Lung (tissue), 12 donors: ENCODE measurements around the gene MYL10. TPM values are rescaled to one million over a fixed set of nuclear protein-coding genes. Genes with fewer than 3 reads are reported as not detected.

Source experiments
- ATAC-seq: fragments of 200-7000 bp; cut with Tn5 transposase; one replicate; pipeline ENCODE4 v1.9.1; 2020; ENCODE audit warnings: moderate number of reproducible peaks; ENCODE audit not compliant: insufficient read depth, low FRiP score
- DNase-seq, 3 donors: peaks; one replicate each; pipeline ENCODE4 v3.0.0-alpha.2; 2013 to 2017
- H3K27ac ChIP-seq, 2 donors: one replicate each; pipeline ENCODE4 v1.5.1; 2013; ENCODE audit warnings: mild to moderate bottlenecking in 2 of 2, moderate library complexity in 2 of 2, control low read depth in 1 of 2, inconsistent platforms in 1 of 2, low read depth in 1 of 2, low read length in 1 of 2
- H3K27me3 ChIP-seq, 3 donors: one replicate each; pipeline ENCODE4 v1.5.1; 2013; ENCODE audit warnings: low read length in 2 of 3; ENCODE audit not compliant: control insufficient read depth in 3 of 3, insufficient read depth in 3 of 3
- H3K36me3 ChIP-seq, 4 donors: one replicate each; pipeline ENCODE4 v1.5.1; 2013; ENCODE audit warnings: low read length in 4 of 4, mild to moderate bottlenecking in 1 of 4, moderate library complexity in 1 of 4; ENCODE audit not compliant: control insufficient read depth in 4 of 4, insufficient read depth in 4 of 4
- H3K4me1 ChIP-seq, 5 donors: one replicate each; pipeline ENCODE4 v1.5.1; 2013; ENCODE audit warnings: low read length in 5 of 5, mild to moderate bottlenecking in 2 of 5, moderate library complexity in 1 of 5; ENCODE audit not compliant: control insufficient read depth in 5 of 5, insufficient read depth in 5 of 5
- H3K4me3 ChIP-seq: one replicate; pipeline ENCODE4 v1.5.1; 2013; ENCODE audit warnings: mild to moderate bottlenecking, control low read depth, moderate library complexity
- H3K9ac ChIP-seq, 2 donors: one replicate each; pipeline ENCODE4 v1.5.1; 2013; ENCODE audit warnings: low read length in 2 of 2, control low read depth in 1 of 2; ENCODE audit not compliant: insufficient read depth in 1 of 2
- H3K9me3 ChIP-seq, 4 donors: one replicate each; pipeline ENCODE4 v1.5.1; 2013; ENCODE audit warnings: low read length in 3 of 4, mild to moderate bottlenecking in 1 of 4, moderate library complexity in 1 of 4; ENCODE audit not compliant: control insufficient read depth in 4 of 4, insufficient read depth in 3 of 4
- WGBS, 2 donors: extraction: QIAGEN DNeasy Blood & Tissue Kit; methylation state at CpG; one replicate each; pipeline ENCODE4 v1.1.7; 2013; 5-methylcytosine and 5-hydroxymethylcytosine counted together
- polyA plus RNA-seq, 2 donors: library from polyadenylated mRNA; stranded (reverse); fragments of 200-250 nt; gene quantifications; one replicate each; pipeline ENCODE4 v1.2.1, GENCODE V29; 2013
- total RNA-seq, 2 donors: library from RNA; depleted of rRNA in 1 of 2; stranded (reverse); fragments of >200 nt in 1 of 2; gene quantifications; one replicate each; pipeline ENCODE4 v1.2.1, GENCODE V29; 2014 to 2021
- TF ChIP-seq, protein P1 (sequence below): IDR thresholded peaks from 2 replicates; pipeline ENCODE4 v1.5.1; 2012; ENCODE audit warnings: mild to moderate bottlenecking; ENCODE audit errors: control extremely low read depth, extremely low read depth
- donor health status: control.
- donor health status: control.
- donor health status: Bipolar disorder and iron deficiency.
- donor health status: healthy.
- donor health status: DM: yes; HTN: yes; CAD: no.

Gene MYL10
- total and polyA plus RNA-seq, 4 donors = not detected

DNA sequence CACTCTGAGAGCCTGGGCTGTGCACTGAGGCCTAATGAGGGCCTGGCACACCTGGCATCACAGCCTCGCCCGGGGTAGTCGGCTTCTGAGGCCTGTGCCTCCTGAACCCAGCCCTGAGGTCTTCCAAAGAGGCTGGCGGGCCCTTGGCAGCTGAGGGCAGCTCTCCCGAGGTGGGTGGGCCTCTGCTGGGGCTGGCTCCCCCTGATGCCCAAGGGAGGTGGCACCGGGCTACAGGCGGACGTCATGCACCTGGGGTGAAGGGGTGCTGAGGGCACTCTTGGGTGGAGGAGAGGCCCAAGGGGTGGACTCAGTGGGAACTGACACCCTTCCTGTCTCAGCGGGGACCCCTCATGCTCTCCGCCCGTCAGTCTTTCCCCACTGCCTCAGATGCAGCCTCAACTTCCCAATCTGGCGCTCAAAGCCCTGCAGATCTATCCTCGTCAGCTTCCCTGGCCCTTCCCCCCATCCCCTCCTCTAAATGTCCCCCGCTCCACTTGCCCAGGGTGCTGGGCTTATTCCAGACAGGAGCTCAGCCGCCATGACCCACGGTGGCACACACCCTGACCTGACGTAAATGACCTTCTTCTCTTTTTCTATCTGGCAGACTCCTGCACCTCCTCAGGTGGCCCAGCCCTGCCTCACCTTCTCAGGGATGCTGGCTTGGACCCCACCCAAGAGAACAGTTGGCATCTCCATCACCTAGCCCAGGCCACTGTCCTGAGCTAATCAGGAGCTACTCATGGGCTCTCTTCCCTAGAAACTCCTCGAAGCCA, 38.2 kb downstream of the MYL10 start:
- Histone ChIP-seq H3K27ac (no peak overlapping the region), H3K4me3 (no peak overlapping the region), H3K9ac (no peak overlapping the region), H3K9me3 (no peaks in the 10 kb centered on the region), H3K36me3 (no peaks in the 10 kb centered on the region), H3K4me1 (no peaks in the 10 kb centered on the region), H3K27me3 (no peaks in the 10 kb centered on the region)
- no peak for ATAC-seq
- DNase-seq = no peak
- WGBS, 2 donors = 92 to 95% methylated on average over 16 to 18 of the region's 18 CpGs
- TF ChIP-seq, protein P1, sequence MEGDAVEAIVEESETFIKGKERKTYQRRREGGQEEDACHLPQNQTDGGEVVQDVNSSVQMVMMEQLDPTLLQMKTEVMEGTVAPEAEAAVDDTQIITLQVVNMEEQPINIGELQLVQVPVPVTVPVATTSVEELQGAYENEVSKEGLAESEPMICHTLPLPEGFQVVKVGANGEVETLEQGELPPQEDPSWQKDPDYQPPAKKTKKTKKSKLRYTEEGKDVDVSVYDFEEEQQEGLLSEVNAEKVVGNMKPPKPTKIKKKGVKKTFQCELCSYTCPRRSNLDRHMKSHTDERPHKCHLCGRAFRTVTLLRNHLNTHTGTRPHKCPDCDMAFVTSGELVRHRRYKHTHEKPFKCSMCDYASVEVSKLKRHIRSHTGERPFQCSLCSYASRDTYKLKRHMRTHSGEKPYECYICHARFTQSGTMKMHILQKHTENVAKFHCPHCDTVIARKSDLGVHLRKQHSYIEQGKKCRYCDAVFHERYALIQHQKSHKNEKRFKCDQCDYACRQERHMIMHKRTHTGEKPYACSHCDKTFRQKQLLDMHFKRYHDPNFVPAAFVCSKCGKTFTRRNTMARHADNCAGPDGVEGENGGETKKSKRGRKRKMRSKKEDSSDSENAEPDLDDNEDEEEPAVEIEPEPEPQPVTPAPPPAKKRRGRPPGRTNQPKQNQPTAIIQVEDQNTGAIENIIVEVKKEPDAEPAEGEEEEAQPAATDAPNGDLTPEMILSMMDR = no peak

DNA sequence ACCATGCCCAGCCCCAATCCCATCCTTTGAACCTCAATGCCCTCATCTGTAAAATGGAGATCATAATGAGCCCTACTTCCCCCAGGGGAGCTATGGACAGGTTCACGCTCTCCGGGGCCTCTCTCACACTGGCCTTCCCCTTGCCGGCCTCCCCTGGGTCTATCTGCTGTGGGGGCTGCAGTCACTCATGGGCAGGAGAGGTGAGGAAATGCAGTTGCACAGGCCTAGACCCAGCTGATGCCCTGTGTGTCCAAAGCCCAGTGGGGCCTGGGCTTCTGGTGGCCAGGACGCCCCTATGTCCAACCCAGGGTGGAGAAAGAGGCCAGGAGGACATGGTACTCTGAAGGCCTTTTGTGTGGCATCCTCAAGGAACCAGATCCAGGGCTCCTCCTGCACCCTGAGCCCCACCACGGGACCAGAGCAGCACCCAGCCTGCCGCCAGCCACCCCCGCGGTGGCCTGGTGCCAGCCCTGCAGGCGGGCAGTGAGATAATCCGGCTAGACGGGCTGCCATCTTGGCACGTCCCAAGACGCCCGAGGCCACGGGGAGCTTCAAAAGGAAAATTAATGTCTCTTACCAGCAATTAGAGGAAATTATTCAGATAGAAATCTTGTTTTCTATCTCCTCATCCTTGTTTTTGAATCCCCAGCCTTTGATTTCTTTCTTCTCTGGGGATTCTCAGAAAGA, 39.0 kb downstream of the MYL10 start:
- WGBS, 2 donors = 80 to 87% methylated on average over 15 of the region's 15 CpGs
- H3K27me3 ChIP-seq = no peaks in the 10 kb centered on the region
- no peak overlapping the region for H3K9ac ChIP-seq
- no peak for DNase-seq
- no peaks in the 10 kb centered on the region for H3K9me3 ChIP-seq
- TF ChIP-seq, protein P1 = no peak
- no peaks in the 10 kb centered on the region for H3K36me3 ChIP-seq
- no peaks in the 10 kb centered on the region for H3K4me1 ChIP-seq
- no peak overlapping the region for H3K27ac ChIP-seq
- ATAC-seq = no peak
- H3K4me3 ChIP-seq = no peak overlapping the region

GRCh38 chr7:101589052-101589451, 40.0 kb downstream of the MYL10 start:
- Histone ChIP-seq H3K4me3 (no peak overlapping the region), H3K9me3 (no peaks in the 10 kb centered on the region), H3K36me3 (no peaks in the 10 kb centered on the region), H3K4me1 (no peaks in the 10 kb centered on the region), H3K9ac (no peak overlapping the region), H3K27ac (no peak overlapping the region), H3K27me3 (no peaks in the 10 kb centered on the region)
- ATAC-seq (no peak), DNase-seq (no peak)
- TF ChIP-seq, protein P1 = no peak
- 80 to 87% methylated on average over 5 of the region's 5 CpGs for WGBS, 2 donors
